Astrocyte (in vitro differentiated cells and primary cell): ENCODE measurements around the gene PLA2G4E.

ENCODE experiments used
- EZH2 ChIP-seq: IDR thresholded peaks from 2 replicates; pipeline ENCODE4 v1.6.1; 2012; ENCODE audit warnings: mild to moderate bottlenecking, low read length, inconsistent platforms; ENCODE audit not compliant: insufficient read depth
- TF ChIP-seq, protein P1 (sequence below): IDR thresholded peaks from 2 replicates; pipeline ENCODE4 v1.5.1; 2011; ENCODE audit warnings: low read depth, mild to moderate bottlenecking, inconsistent platforms, low read length, moderate library complexity; ENCODE audit not compliant: insufficient read depth

DNA sequence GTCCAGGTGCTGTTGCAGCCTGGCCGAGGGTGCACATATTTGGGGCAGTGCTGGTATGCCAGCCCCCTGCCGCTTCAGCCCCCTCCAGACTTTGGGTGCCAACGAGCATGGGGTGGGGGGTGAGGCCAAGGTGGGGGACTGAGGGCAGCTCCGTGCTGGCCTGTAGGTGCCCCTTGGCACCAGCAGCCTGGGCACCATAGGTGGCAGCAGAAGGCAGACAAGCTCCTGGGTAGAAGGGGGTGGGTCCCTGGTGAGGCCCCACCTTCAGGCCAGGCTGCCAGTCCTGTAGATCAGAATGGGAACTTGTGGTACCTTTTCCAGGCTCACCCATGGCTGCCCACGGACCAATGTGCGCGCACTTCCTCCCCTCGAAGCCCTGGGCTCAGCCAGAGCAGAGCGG is 16.1 kb upstream of the PLA2G4E start:
- TF ChIP-seq, protein P1, sequence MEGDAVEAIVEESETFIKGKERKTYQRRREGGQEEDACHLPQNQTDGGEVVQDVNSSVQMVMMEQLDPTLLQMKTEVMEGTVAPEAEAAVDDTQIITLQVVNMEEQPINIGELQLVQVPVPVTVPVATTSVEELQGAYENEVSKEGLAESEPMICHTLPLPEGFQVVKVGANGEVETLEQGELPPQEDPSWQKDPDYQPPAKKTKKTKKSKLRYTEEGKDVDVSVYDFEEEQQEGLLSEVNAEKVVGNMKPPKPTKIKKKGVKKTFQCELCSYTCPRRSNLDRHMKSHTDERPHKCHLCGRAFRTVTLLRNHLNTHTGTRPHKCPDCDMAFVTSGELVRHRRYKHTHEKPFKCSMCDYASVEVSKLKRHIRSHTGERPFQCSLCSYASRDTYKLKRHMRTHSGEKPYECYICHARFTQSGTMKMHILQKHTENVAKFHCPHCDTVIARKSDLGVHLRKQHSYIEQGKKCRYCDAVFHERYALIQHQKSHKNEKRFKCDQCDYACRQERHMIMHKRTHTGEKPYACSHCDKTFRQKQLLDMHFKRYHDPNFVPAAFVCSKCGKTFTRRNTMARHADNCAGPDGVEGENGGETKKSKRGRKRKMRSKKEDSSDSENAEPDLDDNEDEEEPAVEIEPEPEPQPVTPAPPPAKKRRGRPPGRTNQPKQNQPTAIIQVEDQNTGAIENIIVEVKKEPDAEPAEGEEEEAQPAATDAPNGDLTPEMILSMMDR = no peak
- no peak for TF ChIP-seq EZH2
